ENCODE data around the gene SERPINB4. TPM values are rescaled to one million over a fixed set of nuclear protein-coding genes. Genes with fewer than 3 reads are reported as not detected.
A peak's percentile ranks its signal among the peaks of the same experiment; 100 is the strongest.
"Not testable (repeated sequence)": the region's sequence is repeated elsewhere in the genome, so short reads cannot be mapped to it uniquely, and the experiment has no call there.

Gene SERPINB4
- total RNA-seq, 1 experiment from 2014 or later = 0.40 TPM

DNA sequence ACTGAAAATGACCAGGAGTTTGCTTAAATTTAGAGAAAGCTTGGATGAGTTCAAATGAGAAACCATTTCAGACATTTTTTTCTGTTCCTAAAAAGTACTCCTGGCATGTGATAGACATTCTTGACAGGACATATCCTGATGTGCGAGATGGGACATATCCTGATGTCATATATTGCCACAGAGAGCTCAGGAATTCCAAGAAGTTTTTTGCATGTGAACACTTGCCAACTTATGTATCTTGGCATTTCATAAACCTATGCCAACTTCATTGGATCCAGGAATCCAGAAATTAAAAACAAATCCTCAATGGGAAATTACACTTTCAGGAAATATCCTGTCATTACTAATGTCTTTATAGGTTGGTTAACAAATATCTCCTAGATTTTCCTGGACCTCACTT lies 20.5 kb upstream of the SERPINB4 start:
- no peak; the same call in 1 of the 2 replicates for ATAC-seq

DNA sequence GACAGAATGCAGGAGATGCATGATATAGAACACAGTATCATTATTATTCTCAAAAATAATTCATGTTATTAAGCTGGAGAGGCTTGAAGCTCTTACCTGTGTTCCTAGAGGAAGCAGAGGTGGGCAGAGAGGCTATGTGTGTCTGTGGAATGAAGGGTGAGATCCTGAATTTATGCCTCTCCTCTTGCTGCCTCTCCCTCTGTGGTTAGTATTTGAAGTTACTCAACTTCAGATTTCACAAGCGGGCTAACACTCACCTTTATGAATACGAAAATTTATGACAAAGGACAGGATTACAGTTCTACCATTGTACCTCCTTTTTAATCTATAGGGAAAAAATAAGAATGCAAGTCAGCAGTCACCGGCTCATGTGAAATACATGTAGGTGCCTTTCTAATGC lies 17.7 kb upstream of the SERPINB4 start, which contains the start of gene SERPINB3:
Gene SERPINB3, minus strand, starts transcription at position 144 of the 400 bp plus-strand sequence. CDS start 677 bp downstream, outside the sequence.
- CTCF ChIA-PET; H3K9me2 ChIP-seq (replicated peaks; ENCODE audit: low read length); BruUV-seq (replicated peaks); H3K27me3 ChIP-seq (ENCODE audit: low read length); intact Hi-C loops (cut with micrococcal nuclease); POLR2A ChIA-PET (ENCODE audit: unreplicated experiment); H3F3A ChIP-seq (ENCODE audit: low read length, unreplicated experiment); H3K4me2 ChIP-seq (ENCODE audit: low read length); H3K4me3 ChIP-seq (ENCODE audit: low read length); H3K79me2 ChIP-seq (ENCODE audit: low read length); H2AFZ ChIP-seq (ENCODE audit: low read length); H3K9ac ChIP-seq (ENCODE audit: low read length); H3K36me3 ChIP-seq (ENCODE audit: low read depth, low read length); H3K9me3 ChIP-seq (ENCODE audit: low read length); ATAC-seq; H4K20me1 ChIP-seq (ENCODE audit: low read length): not testable (repeated sequence)
- H3K27ac ChIP-seq (ENCODE audit: low read length) = 0 out of 2 replicates have a peak within 1 kb of the TSS, but pooled peaks have one; percentile 13
- peaks cover 20% of the 10 kb centered on the region for H3K4me1 ChIP-seq (ENCODE audit: insufficient read depth, low read length)
- DNase-seq = peak; percentile 44

More for the DNA sequence above, 20.5 kb upstream of the SERPINB4 start:
- Histone ChIP-seq H3K36me3 (ENCODE audit: low read depth, low read length) (no peaks in the 10 kb centered on the region), H3F3A (ENCODE audit: low read length, unreplicated experiment) (no peaks in the 10 kb centered on the region), H3K4me2 (ENCODE audit: low read length) (no peak overlapping the region), H3K4me3 (ENCODE audit: low read length) (no peak overlapping the region), H3K27ac (ENCODE audit: low read length) (peak overlapping the region; percentile 23; the same call in 1 of the 2 replicates), H3K4me1 (ENCODE audit: insufficient read depth, low read length) (peaks cover 5% of the 10 kb centered on the region), H3K9me3 (ENCODE audit: low read length) (no peaks in the 10 kb centered on the region), H3K79me2 (ENCODE audit: low read length) (no peaks in the 10 kb centered on the region), H2AFZ (ENCODE audit: low read length) (no peak overlapping the region), H3K27me3 (ENCODE audit: low read length) (no peaks in the 10 kb centered on the region), H3K9me2 (replicated peaks; ENCODE audit: low read length) (no peaks in the 10 kb centered on the region), H4K20me1 (ENCODE audit: low read length) (no peaks in the 10 kb centered on the region), H3K9ac (ENCODE audit: low read length) (no peak overlapping the region)
- intact Hi-C loops (cut with micrococcal nuclease) = no loop called here
- TF ChIP-seq, protein P1, sequence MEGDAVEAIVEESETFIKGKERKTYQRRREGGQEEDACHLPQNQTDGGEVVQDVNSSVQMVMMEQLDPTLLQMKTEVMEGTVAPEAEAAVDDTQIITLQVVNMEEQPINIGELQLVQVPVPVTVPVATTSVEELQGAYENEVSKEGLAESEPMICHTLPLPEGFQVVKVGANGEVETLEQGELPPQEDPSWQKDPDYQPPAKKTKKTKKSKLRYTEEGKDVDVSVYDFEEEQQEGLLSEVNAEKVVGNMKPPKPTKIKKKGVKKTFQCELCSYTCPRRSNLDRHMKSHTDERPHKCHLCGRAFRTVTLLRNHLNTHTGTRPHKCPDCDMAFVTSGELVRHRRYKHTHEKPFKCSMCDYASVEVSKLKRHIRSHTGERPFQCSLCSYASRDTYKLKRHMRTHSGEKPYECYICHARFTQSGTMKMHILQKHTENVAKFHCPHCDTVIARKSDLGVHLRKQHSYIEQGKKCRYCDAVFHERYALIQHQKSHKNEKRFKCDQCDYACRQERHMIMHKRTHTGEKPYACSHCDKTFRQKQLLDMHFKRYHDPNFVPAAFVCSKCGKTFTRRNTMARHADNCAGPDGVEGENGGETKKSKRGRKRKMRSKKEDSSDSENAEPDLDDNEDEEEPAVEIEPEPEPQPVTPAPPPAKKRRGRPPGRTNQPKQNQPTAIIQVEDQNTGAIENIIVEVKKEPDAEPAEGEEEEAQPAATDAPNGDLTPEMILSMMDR (conservative IDR thresholded peaks at IDR 0.05; ENCODE audit: low read depth, low read length) = no peak
- POLR2A ChIA-PET (ENCODE audit: unreplicated experiment) = no interaction called here
- CTCF ChIA-PET = no interaction called here
- no TSS peak for BruUV-seq (replicated peaks)
- DNase-seq = no peak

DNA sequence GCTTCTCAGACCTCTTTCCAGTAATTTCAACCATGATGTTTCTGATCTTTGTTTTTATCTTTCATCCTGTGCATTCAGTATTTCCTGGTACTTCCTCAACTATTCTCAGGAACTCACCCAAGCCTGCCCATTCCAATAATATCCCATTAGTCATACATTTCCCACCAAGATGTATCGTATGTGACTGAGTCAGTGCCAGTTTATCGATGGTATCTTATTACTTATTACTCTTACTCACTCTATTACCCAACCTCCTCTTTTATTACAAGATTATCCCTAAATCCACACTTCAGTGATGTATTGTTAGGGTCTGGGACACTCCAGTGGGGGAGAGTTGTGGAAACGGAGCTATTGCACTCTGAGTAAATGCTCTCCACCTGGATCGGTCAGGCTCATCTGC lies 14.9 kb upstream of the SERPINB4 start:
- CTCF ChIA-PET; POLR2A ChIA-PET (ENCODE audit: unreplicated experiment); H3K9me2 ChIP-seq (replicated peaks; ENCODE audit: low read length); intact Hi-C loops (cut with micrococcal nuclease); BruUV-seq (replicated peaks); H3K27me3 ChIP-seq (ENCODE audit: low read length); H3F3A ChIP-seq (ENCODE audit: low read length, unreplicated experiment); H3K4me3 ChIP-seq (ENCODE audit: low read length); H4K20me1 ChIP-seq (ENCODE audit: low read length); H2AFZ ChIP-seq (ENCODE audit: low read length); H3K36me3 ChIP-seq (ENCODE audit: low read depth, low read length); H3K79me2 ChIP-seq (ENCODE audit: low read length); H3K9me3 ChIP-seq (ENCODE audit: low read length): not testable (repeated sequence)
- ATAC-seq = peak; percentile 93
- peak; percentile 72 for DNase-seq
- Histone ChIP-seq H3K4me1 (ENCODE audit: insufficient read depth, low read length) (peaks cover 27% of the 10 kb centered on the region), H3K9ac (ENCODE audit: low read length) (peak overlapping the region; percentile 77), H3K4me2 (ENCODE audit: low read length) (peak overlapping the region; percentile 58), H3K27ac (ENCODE audit: low read length) (peak overlapping the region; percentile 98)

DNA sequence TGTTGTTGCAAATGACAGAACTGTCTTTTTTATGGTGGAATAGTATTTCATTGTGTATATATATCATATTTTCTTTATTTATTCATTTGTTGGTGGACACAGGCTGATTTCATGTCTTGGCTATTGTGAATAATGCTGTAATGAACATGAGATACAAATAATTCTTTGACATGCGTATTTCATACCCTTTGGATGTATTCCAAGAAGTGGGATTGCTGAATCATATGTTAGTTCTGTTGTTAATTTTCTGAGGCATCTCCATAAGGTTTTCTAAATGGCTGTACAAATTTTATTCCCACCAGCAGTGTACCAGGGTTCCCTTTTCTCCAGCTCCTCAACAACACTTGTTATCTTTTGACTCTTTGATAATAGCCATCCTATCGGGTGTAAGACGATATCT lies 6.2 kb upstream of the SERPINB4 start:
- H4K20me1 ChIP-seq (ENCODE audit: low read length); H2AFZ ChIP-seq (ENCODE audit: low read length); H3K9me2 ChIP-seq (replicated peaks; ENCODE audit: low read length); BruUV-seq (replicated peaks); H3K9ac ChIP-seq (ENCODE audit: low read length); ATAC-seq; intact Hi-C loops (cut with micrococcal nuclease); H3K4me2 ChIP-seq (ENCODE audit: low read length); CTCF ChIA-PET; H3K79me2 ChIP-seq (ENCODE audit: low read length); POLR2A ChIA-PET (ENCODE audit: unreplicated experiment); H3K36me3 ChIP-seq (ENCODE audit: low read depth, low read length); H3K4me1 ChIP-seq (ENCODE audit: insufficient read depth, low read length); H3F3A ChIP-seq (ENCODE audit: low read length, unreplicated experiment); H3K27me3 ChIP-seq (ENCODE audit: low read length); H3K9me3 ChIP-seq (ENCODE audit: low read length); H3K4me3 ChIP-seq (ENCODE audit: low read length): not testable (repeated sequence)
- peak overlapping the region; percentile 13; the same call in 1 of the 2 replicates for H3K27ac ChIP-seq (ENCODE audit: low read length)
- DNase-seq = peak; percentile 56

All from PC-3 (cell line).